NCI-H2107 treated with DMSO at 0.1 percent for 48 hours (cell line): ENCODE measurements around the gene ANTKMT.

Source experiments
- DNase-seq: peaks from one replicate; lab custom pipeline; 2025; ENCODE audit not compliant: unreplicated experiment; lab: John Stamatoyannopoulos, UW

Gene ANTKMT

GRCh38 chr16:695355-696089, 25.4 kb upstream of the ANTKMT start:
- peak; percentile 84 for DNase-seq

GRCh38 chr16:698911-699671, 21.9 kb upstream of the ANTKMT start:
- no peak for DNase-seq

GRCh38 chr16:700684-701584, 20.0 kb upstream of the ANTKMT start:
- no peak for DNase-seq

GRCh38 chr16:702341-702740, 18.6 kb upstream of the ANTKMT start:
- DNase-seq: no peak

GRCh38 chr16:703406-703805, 17.5 kb upstream of the ANTKMT start:
- DNase-seq: no peak

DNA sequence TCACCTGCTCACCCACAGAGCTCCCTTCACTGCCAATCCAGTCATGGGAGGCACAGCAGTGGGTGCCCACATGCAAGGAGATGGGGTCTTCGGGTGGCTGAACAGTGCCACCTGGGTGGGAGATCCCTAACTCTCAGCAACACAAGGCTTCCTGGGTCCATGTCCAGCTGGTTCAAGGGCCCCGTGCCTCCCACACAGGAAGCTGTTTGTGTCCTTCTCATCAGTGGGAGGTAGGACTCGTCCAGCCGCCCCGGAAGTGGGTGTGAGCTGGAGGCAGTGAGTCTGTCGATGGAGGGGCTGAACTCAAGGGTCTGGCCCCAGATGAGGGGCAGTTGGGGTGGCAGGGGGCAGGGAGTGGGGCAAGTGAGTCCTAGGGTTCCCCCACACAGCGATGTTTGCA, 16.9 kb upstream of the ANTKMT start:
- no peak for DNase-seq

DNA sequence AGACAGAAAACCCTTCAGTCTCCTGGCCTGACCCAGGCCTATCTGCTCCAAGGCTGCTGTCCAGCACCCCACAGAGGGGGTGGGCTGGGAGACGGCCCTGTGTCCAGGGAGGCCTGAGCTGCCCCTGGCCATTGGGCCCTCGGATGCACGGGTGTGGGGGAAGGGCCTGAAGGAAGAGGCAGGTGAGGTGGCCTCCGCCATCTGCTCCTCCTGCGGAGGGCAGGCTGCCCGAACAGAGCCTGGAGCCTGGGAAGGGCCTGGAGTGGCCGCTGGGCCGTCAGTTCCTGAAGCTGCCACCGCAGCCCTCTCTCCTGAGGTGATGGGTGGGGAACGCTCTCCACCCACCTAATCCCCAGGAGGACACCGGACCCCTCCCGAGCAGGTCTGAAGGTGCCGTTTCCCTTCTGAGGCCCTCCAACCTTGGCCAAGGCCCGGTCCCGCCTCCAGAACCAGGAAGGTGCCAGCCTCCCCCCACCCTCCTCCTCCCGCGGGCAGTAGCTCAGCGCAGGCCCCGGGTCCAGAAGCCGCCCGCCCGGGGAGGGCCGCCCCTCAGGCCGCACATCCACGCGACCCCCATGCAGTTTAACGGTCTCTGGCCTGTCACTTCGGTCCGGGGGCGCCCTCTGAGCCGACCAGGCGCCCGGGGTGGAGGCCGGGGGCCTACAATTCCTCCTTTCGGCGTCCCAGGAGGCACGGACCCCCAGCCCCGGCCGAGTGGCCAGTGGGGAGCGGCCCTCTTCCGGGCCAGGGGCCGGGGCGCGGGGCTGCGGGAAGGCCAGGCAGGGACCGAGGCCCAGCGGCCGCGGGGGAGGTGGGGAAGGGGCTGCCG, 16.2 kb upstream of the ANTKMT start:
- no peak for DNase-seq

DNA sequence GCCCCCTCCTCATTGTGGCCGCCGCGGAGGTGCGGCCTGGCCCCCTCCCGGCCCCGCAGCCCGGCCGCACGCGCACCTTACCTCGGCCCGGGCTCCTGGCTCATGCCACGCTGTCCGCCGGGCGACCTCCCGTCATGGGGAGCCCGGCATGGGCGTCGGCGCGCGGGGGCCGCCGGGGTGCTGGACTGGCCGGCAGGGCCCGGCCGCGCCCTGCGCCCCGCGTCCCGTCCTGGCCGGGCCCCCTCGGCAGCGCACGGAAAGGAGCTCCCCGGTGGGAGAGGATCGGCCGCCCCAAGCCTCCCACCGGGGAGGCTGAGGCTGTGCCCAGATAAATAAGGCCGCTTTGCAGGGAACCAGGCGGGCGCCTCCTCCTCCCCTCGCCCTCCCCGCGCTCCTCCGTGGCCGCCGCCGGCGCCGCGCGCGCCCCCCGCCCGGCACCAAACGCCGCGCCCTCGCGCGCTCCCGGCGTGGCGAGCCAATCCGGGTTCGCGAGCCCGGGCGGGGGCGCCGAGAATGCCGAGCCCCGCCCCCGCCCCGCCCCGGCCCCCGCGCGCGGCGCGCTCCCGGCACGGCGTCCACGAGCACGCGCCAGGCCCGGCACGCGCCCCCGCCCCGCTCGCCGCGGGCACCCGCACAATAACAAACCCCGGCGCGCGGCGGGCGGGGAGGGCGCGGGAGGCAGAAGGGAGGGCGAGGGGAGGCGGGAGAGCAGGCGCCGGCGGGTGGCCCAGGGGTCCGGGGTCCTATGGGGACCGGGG, 15.3 kb upstream of the ANTKMT start, which contains the start of gene FBXL16:
FBXL16 (minus strand) TSS at position 371 of the 758 bp plus-strand sequence. CDS start 8,396 bp downstream, outside the sequence.
- DNase-seq: no peak

GRCh38 chr16:706189-707061, 14.5 kb upstream of the ANTKMT start:
- DNase-seq: no peak

GRCh38 chr16:707062-707538, 13.8 kb upstream of the ANTKMT start:
- DNase-seq: no peak

DNA sequence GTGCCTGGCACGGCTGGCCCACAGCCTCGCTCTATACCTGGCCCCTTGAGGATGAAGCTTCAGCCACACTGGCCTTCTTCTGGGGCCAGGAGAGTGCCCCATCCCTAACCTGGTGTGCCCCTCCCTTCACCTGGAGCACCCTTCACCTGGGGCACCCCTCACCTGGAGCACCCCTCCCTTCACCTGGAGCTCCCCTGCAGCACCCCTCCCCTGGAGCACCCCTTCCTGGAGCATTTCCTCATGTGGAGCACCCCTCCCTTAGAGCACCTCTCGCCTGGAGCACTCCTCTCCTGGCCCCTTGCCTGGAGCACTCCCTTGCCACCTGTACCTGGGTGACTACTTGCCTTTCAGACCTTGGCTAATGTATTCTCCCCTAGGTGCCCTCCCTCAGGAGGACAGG, 12.9 kb upstream of the ANTKMT start:
- DNase-seq: no peak

- DNase-seq: no peak
Observed at GRCh38 chr16:708959-709358, 12.0 kb upstream of the ANTKMT start.

DNA sequence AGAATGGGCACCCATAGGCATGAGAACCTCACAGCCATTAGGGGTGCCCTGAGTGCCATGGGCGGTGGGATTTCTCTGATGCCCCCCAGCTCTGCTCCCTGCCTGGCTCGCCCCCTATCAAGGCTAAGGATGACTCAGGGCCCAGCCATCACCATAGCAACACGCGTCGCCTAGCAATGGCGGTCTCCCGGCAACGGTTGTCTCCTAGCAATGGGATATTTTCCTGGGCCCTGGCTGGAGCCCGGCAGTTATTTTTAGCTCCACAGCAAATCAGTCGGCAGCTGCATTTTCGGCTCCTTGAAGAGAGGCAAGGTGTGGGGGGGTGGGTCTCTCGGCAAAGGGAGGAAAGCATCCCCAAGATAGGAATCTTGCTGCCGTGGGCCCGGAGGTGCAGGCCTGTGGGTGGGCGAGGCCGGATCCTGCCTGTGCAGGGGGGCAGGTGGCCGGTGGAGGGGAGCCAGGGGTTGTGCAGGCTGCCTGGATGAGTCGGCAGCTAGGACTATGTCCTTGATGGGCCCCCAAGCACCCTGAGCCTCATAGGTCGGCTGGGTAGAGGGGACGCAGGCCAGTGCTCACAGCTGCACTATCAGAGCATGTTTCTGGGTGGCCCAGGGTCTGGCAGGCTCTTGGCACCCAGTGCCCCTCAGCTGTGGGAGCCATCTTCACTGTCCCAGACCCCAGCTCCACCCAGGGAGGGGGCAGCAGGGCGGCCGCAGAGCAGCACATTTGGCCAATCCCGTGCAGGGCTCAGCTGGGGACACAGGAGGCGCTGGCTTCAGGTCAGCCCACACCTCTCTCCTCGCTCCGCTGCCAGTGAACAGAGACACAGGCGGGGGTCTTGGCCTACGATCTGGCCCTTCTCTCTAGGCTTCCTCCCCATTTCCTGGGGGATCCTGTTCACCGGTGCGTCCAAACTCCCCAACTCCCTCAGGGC, 11.1 kb upstream of the ANTKMT start:
- DNase-seq: peak; percentile 78

- no peak for DNase-seq
Observed at GRCh38 chr16:710500-711075, 10.4 kb upstream of the ANTKMT start.

DNA sequence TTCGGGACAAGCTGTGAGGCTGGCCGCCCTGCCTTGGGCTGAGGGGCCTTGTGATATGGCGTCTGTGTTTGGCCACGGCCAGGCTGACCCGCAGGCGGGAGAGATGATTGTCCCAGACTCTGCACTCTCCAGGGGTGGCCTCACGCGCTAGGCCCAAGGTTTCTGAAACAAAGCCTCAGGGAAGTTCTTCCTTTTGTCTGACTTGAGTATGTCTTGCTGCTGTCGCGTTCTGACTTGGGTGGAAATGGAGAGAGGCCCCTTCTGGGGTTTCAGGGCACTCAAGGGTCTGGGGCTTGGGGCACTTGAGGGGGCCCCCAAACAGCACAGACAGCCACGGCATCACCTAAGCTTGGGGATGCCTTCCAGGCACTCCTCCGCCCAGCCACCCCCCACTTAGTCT, 9.9 kb upstream of the ANTKMT start:
- no peak for DNase-seq

- no peak for DNase-seq
Observed at GRCh38 chr16:711548-712320, 9.2 kb upstream of the ANTKMT start.
